ENCODE data around the gene SARDH. TPM values are rescaled to one million over a fixed set of nuclear protein-coding genes. Genes with fewer than 3 reads are reported as not detected.

SARDH gene
- total and polyA plus RNA-seq, 9 of the 15 experiments (the other 6 are each of a cell fraction or from before 2014, with no cell fraction given), result 0.14 TPM; not detected in 8

DNA sequence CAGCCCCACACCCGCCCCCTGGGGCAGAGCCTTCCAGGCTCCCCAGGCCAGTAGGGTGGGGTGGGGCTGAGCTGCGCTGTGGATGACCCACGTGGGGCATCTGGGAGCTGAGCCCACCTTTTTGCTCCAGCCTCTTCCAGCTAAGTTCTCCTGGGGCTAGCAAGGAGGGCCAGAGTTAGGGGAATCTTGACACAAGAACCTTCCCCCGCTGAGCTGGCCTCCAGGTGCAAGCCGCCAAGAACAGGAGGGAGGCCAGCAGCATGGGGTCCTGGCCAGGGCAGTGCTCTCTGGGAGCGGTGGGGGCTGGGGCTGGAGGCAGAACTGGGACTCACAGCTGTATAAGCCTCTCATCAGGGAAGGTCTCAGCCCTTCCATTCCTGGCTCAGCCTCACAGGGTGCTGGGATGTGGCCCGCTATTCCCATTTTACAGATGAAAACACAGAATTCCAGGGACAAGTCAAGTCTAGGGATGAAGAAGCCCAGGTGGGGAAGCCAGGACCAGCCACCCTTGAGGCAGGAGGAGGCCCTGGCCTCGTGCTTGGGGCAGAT is 21.5 kb downstream of the SARDH start:
- CTCF ChIA-PET (ENCODE audit: low intra/inter-chr PET ratio), result interaction anchor here (0.7 kb wide), 1 partner anchor 199 kb away, joined by 3 read pairs; no protein-coding TSS in a partner anchor
- in situ Hi-C loops (cut with MboI), result no loop called here
- H3K79me2 ChIP-seq (ENCODE audit: control insufficient read depth, insufficient read depth, low read length), result no peaks in the 10 kb centered on the region
- no peak for FAIRE-seq
- 0% methylated on average over 8 of the region's 8 CpGs for WGBS (ENCODE audit: insufficient coverage, low coverage, missing lambda C conversion rate)
- no peak for ATAC-seq
- no peak for DNase-seq (ENCODE audit: extremely low read depth in 1 of 4, low spot score in 3 of 4)
- no peak overlapping the region for H3K27ac ChIP-seq (ENCODE audit: extremely low read depth, low read depth, low read length)
- peaks cover 0 to 16% of the 10 kb centered on the region in 2 experiments; a peak in 2 of 5 replicates for H3K4me1 ChIP-seq (replicated peaks in 1 of 2; ENCODE audit: control insufficient read depth in 2 of 2, insufficient read depth in 2 of 2, low read length in 2 of 2)
- H3K9me1 ChIP-seq (ENCODE audit: control insufficient read depth, insufficient read depth, low read length), result no peaks in the 10 kb centered on the region
- no peak overlapping the region for H3K4me3 ChIP-seq
- no peak overlapping the region for H3K4me2 ChIP-seq (ENCODE audit: insufficient read depth, low read length)
- H3K9me3 ChIP-seq (replicated peaks; ENCODE audit: control insufficient read depth, insufficient read depth, low read depth, low read length), result no peaks in the 10 kb centered on the region
- H3K27me3 ChIP-seq (ENCODE audit: control insufficient read depth in 2 of 2, insufficient read depth in 2 of 2, low read length in 2 of 2), result peaks cover 10 to 59% of the 10 kb centered on the region in 2 experiments; a peak in 4 of 5 replicates
- no peak overlapping the region for H3K9ac ChIP-seq (ENCODE audit: insufficient read depth in 1 of 2, low read depth in 2 of 2, low read length in 2 of 2)
- intact Hi-C loops (cut with micrococcal nuclease), result no loop called here
- no peaks in the 10 kb centered on the region for H3K36me3 ChIP-seq (ENCODE audit: control insufficient read depth, insufficient read depth, low read length)
- POLR2A ChIA-PET, result no interaction called here
- H2AFZ ChIP-seq (ENCODE audit: low read depth, low read length), result no peak overlapping the region
- H4K20me1 ChIP-seq (replicated peaks; ENCODE audit: control insufficient read depth, insufficient read depth, low read length), result peaks cover 14% of the 10 kb centered on the region
- BruUV-seq (replicated peaks), result no TSS peak
- no peak for TF ChIP-seq BCL6 (CRISPR knock-in tag; IDR thresholded peaks at IDR 0.05)
- TF ChIP-seq BRD4 (IDR thresholded peaks at IDR 0.05), result no peak
- TF ChIP-seq, protein P1, sequence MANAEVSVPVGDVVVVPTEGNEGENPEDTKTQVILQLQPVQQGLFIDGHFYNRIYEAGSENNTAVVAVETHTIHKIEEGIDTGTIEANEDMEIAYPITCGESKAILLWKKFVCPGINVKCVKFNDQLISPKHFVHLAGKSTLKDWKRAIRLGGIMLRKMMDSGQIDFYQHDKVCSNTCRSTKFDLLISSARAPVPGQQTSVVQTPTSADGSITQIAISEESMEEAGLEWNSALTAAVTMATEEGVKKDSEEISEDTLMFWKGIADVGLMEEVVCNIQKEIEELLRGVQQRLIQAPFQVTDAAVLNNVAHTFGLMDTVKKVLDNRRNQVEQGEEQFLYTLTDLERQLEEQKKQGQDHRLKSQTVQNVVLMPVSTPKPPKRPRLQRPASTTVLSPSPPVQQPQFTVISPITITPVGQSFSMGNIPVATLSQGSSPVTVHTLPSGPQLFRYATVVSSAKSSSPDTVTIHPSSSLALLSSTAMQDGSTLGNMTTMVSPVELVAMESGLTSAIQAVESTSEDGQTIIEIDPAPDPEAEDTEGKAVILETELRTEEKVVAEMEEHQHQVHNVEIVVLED (CRISPR knock-in tag; IDR thresholded peaks at IDR 0.05), result no peak
- no peak for TF ChIP-seq RFX7 (CRISPR knock-in tag; IDR thresholded peaks at IDR 0.05)
- TF ChIP-seq, protein P2, sequence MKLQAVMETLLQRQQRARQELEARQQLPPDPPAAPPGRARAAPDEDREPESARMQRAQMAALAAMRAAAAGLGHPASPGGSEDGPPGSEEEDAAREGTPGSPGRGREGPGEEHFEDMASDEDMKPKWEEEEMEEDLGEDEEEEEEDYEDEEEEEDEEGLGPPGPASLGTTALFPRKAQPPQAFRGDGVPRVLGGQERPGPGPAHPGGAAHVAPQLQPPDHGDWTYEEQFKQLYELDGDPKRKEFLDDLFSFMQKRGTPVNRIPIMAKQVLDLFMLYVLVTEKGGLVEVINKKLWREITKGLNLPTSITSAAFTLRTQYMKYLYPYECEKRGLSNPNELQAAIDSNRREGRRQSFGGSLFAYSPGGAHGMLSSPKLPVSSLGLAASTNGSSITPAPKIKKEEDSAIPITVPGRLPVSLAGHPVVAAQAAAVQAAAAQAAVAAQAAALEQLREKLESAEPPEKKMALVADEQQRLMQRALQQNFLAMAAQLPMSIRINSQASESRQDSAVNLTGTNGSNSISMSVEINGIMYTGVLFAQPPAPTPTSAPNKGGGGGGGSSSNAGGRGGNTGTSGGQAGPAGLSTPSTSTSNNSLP (IDR thresholded peaks at IDR 0.05; ENCODE audit: borderline replicate concordance, low read depth, low read length), result no peak
- TF ChIP-seq NFE2L1 (tag; IDR thresholded peaks at IDR 0.05; ENCODE audit: borderline replicate concordance, low read depth), result no peak
- TF ChIP-seq, protein P3, sequence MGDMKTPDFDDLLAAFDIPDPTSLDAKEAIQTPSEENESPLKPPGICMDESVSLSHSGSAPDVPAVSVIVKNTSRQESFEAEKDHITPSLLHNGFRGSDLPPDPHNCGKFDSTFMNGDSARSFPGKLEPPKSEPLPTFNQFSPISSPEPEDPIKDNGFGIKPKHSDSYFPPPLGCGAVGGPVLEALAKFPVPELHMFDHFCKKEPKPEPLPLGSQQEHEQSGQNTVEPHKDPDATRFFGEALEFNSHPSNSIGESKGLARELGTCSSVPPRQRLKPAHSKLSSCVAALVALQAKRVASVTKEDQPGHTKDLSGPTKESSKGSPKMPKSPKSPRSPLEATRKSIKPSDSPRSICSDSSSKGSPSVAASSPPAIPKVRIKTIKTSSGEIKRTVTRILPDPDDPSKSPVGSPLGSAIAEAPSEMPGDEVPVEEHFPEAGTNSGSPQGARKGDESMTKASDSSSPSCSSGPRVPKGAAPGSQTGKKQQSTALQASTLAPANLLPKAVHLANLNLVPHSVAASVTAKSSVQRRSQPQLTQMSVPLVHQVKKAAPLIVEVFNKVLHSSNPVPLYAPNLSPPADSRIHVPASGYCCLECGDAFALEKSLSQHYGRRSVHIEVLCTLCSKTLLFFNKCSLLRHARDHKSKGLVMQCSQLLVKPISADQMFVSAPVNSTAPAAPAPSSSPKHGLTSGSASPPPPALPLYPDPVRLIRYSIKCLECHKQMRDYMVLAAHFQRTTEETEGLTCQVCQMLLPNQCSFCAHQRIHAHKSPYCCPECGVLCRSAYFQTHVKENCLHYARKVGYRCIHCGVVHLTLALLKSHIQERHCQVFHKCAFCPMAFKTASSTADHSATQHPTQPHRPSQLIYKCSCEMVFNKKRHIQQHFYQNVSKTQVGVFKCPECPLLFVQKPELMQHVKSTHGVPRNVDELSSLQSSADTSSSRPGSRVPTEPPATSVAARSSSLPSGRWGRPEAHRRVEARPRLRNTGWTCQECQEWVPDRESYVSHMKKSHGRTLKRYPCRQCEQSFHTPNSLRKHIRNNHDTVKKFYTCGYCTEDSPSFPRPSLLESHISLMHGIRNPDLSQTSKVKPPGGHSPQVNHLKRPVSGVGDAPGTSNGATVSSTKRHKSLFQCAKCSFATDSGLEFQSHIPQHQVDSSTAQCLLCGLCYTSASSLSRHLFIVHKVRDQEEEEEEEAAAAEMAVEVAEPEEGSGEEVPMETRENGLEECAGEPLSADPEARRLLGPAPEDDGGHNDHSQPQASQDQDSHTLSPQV (IDR thresholded peaks at IDR 0.05), result no peak
- TF ChIP-seq EHMT2 (IDR thresholded peaks at IDR 0.05), result no peak
- TF ChIP-seq E4F1 (CRISPR knock-in tag; IDR thresholded peaks at IDR 0.05; ENCODE audit: borderline replicate concordance), result no peak
- TF ChIP-seq KLF1 (tag; IDR thresholded peaks at IDR 0.05), result no peak
- no peak for TF ChIP-seq ZNF780A (CRISPR knock-in tag; IDR thresholded peaks at IDR 0.05)
